ENCODE measurements around the gene OPN3.
"Not testable (repeated sequence)": the region's sequence is repeated elsewhere in the genome, so short reads cannot be mapped to it uniquely, and the experiment has no call there.

The OPN3 gene, protein sequence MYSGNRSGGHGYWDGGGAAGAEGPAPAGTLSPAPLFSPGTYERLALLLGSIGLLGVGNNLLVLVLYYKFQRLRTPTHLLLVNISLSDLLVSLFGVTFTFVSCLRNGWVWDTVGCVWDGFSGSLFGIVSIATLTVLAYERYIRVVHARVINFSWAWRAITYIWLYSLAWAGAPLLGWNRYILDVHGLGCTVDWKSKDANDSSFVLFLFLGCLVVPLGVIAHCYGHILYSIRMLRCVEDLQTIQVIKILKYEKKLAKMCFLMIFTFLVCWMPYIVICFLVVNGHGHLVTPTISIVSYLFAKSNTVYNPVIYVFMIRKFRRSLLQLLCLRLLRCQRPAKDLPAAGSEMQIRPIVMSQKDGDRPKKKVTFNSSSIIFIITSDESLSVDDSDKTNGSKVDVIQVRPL

GRCh38 chr1:241640149-241640866, at the start of gene OPN3, which contains the start of gene CHML:
OPN3 (minus strand) TSS chr1:241640369; CDS start chr1:241640254, 115 bp downstream.
CHML (minus strand) TSS chr1:241640369; CDS start chr1:241635766, 4,603 bp downstream.
- peak; percentile 96 for DNase-seq

GRCh38 chr1:241688940-241689368, 48.8 kb upstream of the OPN3 start:
- DNase-seq: no peak

- DNase-seq: no peak
These were observed 43.9 kb upstream of the OPN3 start for GRCh38 chr1:241684108-241684507.

GRCh38 chr1:241682921-241683320, 42.8 kb upstream of the OPN3 start:
- DNase-seq: no peak

- not testable (repeated sequence) for DNase-seq
These were observed 41.8 kb upstream of the OPN3 start for GRCh38 chr1:241681861-241682448.

GRCh38 chr1:241679961-241680360, 39.8 kb upstream of the OPN3 start:
- no peak for DNase-seq

DNA sequence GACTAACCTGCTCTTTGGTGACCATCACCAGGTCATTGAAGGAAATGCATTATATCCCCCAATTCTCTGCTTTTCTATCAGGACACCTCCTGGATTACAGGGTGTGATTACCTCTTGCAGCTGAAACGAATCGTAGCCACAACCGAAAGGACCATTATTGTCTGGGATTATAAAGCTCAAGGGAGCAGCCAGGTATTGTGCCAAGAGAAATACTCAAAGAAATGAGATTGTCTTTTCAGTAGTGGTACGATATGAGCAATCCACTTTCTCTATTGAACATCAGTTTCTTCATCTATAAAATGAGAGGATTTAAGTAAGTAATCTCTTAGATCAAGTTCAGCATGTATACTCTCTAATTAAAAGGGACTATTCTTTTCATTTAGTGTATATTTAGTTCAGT, 39.2 kb upstream of the OPN3 start:
- no peak for DNase-seq

DNA sequence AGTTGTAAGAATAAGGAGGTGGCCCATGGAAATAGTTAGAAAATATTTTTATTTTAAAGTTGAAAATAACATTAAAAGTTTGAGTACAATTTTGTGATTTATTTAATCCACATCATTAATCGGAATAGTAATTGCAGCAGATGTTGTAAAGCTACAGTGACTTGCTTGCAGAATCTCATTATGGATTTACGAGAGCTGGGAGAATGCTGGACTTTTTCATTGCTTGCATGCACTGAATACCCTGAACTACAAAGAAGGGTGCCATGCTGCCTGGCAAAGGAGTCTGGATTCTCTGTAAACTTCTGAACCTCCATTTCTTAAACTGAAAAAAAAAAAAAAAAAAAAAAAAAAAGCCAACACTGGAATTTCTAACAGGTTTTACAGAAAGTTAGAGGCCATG, 38.4 kb upstream of the OPN3 start:
- no peak for DNase-seq

DNA sequence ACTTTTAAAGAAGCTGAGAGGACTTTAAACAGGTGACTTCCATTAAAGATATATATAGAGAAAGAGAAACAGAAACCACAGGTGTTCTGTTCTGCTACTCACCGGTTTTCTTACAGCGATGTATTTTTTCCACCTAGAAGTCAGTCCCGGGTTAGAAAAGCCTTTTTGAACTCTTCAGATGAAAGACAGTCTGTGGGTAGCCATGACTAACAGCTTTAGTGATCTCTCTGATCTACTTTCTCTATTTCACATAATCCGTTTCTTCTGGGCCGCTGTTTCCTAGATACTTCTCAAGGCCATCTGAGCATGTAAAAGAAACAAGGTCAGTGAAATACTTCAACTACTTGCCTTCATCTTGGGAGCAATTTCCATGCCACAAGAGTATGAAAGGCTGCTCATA, 37.0 kb upstream of the OPN3 start:
- DNase-seq: no peak

- no peak for DNase-seq
These were observed 35.8 kb upstream of the OPN3 start for GRCh38 chr1:241675983-241676382.

- no peak for DNase-seq
These were observed 34.7 kb upstream of the OPN3 start for GRCh38 chr1:241674805-241675384.

- DNase-seq: no peak
These were observed 32.1 kb upstream of the OPN3 start for GRCh38 chr1:241672301-241672700.

DNA sequence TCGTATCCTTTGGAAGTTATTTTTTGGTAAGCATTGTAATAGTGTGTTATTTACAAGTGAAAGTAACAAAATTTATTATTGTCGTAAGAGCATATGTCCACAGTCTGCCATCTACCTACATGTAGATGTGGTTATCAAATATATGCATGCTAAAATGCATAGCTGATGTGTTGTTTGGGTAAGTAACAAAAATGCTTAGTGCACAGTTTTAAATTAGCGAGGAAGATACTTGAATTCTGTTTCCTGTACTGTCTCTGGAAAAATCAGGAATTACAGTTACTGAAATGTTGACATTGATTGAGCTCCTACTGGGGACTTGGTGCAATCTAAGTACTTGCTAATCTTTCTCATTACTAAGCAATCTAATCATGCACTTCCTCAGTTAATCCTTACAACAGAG, 26.2 kb upstream of the OPN3 start:
- DNase-seq: no peak

DNA sequence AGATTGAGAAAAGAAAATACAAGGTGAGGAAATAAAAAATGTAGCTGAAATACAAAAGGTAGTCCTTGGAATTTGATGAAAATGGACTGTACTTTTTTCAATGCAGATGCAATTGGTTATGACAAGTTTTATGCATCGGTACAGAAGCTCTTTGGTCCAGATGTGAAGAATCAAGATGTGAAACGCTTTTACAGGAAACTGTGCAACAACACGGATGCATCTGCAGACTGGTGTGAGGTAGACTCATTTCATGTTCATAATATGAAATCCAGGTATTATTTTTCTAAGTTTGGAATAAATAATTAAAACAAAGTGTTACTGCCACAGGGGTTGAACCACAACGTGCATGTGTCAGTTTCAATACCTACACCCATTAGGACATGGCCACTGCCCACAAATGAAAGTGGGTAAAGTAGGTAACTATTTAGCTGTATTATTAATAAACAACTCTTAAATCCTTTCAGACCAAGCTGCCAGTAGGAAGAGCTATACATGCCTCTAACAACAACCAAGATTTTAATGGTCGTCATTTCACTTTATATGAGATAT, 20.3 kb upstream of the OPN3 start:
- no peak for DNase-seq

- not testable (repeated sequence) for DNase-seq
These were observed 18.8 kb upstream of the OPN3 start for GRCh38 chr1:241659016-241659415.

- DNase-seq: no peak
These were observed 18.1 kb upstream of the OPN3 start for GRCh38 chr1:241658081-241658793.

GRCh38 chr1:241654641-241655040, 14.5 kb upstream of the OPN3 start:
- no peak for DNase-seq

DNA sequence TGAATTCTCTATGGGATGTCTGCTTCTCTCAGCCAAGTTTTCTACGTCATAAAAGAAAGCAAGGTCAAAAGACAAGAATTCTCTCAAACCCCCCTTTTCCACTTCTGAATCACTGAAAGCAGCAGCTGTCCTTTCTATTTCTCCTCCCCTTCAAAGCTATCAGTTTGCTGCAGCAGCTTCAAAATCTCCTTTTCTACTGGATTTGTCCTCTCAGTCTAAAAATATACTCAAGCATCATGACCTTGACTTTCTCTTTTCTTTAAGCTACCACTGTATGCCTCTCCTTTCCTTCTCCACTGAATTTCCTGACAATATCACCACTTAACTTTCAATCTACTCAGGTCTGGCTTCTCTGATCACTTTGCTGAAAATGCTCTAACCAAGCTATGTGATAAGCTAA, 13.8 kb upstream of the OPN3 start:
- DNase-seq: no peak

- no peak for DNase-seq
These were observed 11.8 kb upstream of the OPN3 start, which contains the start of gene WDR64 for GRCh38 chr1:241652012-241652411. WDR64 (plus strand) TSS chr1:241652281; CDS start chr1:241652485, 204 bp downstream.

DNA sequence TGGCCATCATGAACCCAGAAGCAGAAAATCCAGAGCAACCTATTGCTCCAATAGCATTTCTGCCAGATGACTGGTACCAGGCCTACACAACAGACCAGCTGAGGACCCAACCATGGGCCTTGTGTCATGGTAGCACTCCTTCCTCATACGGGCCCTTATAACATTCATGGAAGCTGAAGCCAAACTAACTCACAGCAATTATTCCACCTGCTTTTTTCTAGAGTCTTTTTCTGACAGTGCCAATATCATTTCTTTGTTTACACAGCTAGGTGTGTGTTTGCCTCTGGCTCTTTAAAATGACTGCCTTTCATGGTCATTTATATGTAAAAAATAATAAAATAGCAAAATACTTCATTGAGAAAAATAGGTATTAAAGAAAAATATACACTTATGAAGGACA, 8.0 kb upstream of the OPN3 start:
- no peak for DNase-seq

GRCh38 chr1:241647658-241648057, 7.5 kb upstream of the OPN3 start:
- DNase-seq: no peak

- no peak for DNase-seq
These were observed 6.0 kb upstream of the OPN3 start for GRCh38 chr1:241646201-241646600.

Measured in activated effector memory CD4-positive, alpha-beta T cell treated with anti-CD3 and anti-CD28 coated beads, Interleukin-2, amount 50 U/mL, for 16 hours (primary cell).